Suppressor macrophage treated with lipopolysaccharide for 1 hour (primary cell): ENCODE measurements around the gene ERCC5.

Experiments
- DNase-seq, 3 donors: peaks; one replicate each; pipeline ENCODE4 v3.0.0-alpha.2; 2020 to 2022

Gene ERCC5

DNA sequence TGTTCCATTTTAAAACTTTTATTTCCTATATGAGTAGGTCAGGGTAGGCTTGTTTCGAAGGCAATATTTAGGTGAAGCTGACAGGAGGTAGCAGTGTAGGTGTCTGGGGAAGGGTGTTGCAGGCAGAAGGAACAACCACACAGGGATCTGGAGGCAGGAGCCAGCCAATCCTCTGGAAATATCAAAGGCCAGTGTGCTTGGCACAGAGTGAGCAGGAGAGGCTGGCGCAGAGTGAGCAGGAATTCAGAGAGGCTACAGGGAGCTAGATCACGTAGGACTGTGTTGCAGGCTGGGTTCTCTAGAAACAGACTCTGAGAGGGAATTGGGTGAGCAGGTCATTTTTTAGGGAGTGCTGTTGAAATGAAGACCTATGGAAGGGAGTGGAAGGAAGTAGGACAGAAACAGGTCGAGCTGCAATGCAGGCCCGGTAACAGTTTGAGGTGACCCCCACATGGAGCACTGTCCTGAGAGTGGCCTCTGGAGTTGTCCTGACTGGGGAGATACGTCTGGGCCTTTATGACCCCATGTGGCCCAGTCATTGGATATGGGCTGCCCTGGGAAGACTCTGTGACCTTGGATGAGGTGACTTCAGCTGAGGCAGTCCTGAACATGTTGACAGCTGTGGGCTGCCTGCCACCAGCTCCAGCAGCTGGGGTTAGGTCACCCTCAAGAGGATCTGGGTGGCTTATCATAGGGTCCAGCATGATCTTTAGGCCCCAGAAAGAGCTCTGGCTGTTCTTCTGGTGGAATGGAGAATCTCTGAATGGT, 51.7 kb downstream of the ERCC5 start:
- DNase-seq, result no peak

DNA sequence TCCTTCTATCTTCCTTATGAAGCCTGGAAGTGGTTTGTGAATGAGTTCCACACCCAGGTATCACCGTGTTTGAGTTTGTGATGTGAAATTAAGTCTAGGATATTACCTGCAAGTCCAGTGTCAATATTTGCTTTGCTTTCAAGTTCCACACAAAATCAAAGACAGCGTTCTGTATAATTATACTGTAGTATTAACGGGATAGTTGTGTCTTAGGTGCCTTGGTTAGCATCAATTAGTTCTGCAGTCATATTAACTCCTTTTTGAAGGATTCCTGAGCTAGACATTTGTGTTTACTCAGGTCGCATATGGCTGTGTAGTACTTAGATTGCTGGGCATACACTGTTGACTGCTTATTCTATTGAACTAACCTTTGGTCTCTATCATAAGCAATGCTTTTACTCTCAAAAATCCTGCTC, 54.4 kb downstream of the ERCC5 start:
- DNase-seq, result no peak

DNA sequence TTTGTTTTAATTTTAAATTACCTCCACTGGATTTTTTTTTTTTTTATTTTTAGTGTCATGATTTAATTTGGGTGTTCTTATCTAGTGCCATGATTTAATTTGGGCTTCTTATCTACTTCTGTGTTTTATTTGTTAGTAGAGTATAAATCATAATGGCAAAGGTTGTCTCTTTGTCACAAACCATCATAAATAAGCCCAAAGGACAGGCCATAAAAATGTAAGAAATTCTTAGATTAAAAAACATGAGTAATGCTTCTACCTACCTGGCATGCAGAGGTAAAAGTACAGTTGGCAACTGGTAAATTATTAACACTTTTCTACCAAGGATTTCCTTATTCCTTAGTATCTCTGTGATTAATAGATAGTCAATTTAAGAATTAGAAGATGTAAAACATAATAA, 55.2 kb downstream of the ERCC5 start:
- no peak for DNase-seq

DNA sequence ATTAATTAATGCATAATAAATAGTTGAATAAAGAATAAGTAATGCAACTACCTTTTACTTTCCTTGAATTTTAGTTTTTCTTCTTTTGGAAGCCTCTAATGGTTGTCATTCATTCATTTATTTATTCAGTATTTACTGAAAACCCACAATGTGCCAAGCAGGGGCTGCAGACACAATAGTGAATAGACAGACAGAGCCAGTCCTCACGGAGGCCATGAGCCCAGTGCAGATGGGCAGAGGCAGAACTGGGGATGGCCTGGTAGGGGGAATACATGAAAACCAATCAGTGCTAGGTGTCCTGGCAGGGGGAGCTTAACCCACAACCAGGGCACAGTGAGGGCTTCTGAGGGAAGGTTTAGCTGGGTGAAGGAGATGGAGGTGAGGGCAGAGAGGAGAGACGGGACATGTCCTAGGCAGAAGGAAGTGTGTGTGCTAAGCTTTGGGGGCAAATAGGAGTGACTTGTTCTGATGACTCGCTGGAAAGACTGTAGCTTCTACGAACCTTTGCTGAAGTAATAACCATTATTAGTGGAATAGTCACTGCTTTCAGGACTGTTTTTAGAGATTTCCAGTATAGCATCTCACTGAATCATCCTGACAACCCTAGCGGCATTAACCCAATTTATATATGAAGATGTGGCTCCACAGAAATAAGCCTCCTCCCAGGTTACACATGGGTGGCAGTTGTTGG, 55.9 kb downstream of the ERCC5 start:
- no peak for DNase-seq

DNA sequence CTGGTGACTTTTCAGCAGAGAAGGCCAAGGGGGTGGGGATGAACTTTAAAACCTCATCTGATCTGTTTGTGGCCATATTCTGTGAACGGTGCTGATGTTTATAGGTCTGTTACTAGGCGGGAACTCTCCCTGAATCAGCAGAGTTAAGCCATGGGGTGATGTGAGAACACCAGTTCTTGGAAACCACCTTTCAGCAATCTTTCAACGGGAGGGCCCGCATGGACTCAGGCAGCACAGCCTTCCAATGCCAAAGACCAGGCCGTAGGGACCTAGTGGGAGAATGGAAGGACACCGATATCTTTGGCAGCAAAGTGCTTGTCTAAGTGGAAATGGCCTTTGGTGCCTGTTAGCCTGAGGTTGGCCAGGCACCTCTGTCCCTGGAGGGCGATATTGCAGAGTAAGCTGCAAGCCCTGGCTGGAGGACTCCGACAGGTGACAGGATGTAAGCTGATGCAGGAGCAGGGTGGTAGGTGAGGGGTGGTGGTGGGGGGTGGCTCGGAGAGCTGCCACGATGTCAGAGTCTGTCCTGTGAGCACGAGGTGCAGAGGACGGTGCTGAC, 57.0 kb downstream of the ERCC5 start:
- DNase-seq, result no peak

DNA sequence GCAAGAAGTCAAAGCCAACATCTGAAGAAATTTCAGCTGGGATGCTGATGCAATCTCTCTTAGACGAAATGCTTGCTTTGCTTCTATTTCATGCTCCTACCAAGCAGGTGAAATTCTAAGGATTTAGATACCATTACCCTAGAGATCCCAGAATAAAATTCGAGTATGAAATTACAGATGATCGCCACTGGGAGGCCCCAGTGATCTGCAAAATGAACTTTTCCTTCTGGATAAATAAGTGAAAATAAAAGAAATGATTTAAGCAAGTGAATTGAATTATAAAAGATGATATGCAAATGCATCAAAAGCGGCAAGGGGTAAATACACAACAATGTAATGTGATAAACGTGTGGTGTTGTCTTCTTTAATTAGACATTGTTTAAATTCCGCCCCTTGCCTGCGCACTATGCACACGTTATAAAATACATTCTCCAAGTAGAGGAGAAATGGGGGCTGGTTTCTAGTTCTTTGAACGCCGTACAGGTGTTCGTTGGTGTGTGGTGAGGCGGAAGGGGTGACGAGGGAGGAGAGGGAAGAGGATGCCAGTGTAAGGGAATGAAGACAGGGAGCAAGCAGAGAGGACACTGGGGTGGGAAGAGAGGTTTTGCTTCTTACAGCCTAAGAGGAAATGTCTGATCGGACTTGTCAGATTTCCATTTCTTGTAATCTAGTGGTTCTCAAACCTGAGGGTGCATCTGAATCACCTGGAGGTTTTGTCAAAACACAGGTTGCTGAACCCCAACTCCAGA, 58.0 kb downstream of the ERCC5 start:
- peak in 2 of 3 donors; percentile 5 to 16 for DNase-seq

DNA sequence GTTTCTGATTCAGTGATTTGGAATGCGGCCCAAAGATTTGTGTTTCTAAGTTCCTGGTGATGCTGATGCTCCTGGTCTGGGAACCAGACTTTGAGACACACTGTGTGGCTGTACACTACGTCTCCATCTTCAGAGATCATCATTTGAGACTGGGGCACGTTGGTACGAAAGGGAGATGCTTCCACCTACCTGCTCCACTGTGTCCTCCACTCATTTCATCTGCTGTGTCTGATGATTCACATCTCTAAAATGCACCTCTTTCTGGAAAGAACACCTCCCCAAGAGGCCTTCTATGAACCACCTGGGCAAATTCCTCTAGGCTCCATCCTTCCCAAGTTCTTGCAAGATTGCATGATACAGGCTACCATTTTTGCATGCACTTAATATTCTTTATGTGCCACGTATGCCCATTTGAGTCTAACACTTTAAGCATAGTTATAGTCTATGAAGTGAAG, 58.6 kb downstream of the ERCC5 start:
- no peak for DNase-seq

DNA sequence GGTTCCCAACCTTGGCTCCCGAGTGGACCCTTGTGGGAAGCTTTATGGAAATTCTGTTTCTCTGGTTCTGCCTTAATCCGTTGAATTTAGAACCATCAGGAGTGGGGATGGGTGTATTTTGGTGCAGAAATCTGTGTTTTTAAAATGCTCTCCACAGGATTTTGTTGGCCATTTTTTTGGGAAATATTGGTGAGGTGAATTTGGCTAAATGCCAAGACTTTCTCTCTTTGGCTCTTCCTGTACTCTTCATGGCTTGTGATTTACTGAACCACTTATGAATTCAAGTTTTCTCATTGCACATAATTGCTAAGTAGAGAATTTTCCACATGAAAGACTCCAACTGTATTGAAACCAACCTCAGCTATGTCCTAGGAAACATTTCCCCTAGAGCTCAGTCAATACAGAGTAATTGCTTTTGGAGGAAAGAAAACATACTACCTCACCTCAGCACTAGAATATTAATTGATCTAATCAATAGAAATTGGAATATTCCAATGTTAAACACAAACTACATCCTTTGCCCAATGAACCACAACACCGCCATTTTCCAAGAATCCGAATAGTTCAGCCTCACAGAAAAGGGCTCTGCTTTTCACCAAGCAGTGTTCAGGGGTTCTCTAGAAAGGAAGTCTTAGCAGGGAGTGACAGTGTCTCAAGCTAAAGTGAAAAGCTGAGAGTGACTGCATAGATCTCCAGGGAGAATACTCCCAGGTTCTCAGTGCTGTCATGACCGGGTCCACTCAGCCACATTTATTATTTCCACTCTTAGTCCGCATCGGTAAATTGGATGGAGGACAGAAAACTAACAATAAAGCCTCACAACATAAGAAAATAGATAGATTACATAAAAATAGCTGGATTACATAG, 60.3 kb downstream of the ERCC5 start:
- no peak for DNase-seq

DNA sequence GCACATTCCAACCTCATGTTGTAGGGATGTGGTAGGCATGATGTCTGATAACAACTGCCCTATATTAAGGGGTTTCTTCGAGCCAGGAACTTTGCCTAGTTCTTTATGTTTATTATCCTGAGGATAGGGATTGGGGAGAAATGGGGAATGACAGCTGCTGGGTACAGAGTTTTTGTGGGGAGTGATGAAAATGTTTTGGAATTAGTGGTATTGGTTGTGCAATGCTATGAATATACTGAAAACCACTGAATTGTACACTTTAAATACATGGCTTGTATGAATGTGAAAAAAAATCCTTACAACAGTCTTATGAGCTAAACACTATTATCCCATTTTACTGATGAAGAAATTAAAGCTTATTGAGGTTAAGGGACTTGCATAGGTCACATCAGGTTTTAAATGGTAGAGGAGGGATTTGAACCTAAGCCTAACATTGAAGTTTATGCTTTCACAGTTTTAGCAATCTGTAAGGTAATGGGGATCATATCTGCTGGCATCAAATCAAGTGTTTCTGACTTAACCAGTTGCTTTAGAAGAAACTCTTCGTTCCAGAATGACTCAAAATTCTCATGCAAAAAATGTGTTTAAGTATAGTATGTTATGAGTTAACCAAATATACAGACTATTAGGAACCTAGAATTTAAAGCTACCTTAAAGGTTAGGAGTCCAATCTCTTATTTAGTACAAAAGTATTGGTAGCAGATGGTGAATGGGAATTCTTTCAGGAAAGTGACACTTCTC, 61.4 kb downstream of the ERCC5 start:
- DNase-seq, result no peak

DNA sequence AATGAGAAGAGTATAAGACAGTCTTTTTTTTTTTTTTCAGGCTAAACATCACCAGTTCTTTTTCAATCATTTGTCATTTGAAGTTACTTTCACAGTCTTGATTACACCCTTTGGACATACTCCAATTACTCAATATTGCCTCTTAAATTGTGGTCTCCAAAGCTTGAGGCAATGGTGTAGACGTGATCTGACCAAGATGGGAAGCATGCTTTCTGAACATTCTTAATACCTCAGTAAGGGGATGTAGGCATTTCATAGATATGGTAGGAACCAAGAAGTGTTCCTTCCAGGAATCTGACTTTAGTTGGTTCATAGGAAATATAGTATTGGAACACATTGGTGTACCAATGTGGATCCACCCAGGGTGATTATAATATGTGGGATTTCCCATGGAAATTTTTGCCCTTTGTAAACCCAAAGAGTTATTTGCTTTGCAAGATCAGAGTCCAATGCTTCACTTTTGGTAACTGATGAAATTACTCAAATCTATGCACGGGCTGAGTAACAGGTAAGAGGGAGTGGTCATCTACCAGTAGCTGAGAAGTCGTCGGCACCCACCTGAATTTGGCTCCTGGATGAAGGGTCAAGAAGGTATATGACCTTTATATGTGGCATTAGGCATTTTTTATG, 62.2 kb downstream of the ERCC5 start:
- DNase-seq, result no peak

DNA sequence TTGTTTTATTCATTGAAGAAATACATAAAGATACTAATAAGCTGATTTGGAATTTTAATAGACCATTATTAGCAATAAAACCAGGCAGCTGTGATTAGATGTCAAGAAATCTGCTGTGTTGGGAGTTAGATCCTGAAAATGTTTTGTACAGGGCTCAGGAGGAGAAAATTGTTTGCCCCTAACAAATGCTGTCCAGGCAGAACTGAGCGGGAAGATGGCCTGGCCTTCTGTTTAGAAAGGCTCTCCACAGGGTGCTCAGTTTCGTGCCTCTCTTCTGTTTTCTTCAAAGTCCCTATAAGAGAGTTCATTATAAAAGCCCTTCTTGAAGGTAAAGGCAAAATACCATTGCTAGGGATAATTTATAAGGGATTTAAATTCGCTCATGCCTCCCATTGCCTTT, 64.1 kb downstream of the ERCC5 start:
- DNase-seq, result no peak

DNA sequence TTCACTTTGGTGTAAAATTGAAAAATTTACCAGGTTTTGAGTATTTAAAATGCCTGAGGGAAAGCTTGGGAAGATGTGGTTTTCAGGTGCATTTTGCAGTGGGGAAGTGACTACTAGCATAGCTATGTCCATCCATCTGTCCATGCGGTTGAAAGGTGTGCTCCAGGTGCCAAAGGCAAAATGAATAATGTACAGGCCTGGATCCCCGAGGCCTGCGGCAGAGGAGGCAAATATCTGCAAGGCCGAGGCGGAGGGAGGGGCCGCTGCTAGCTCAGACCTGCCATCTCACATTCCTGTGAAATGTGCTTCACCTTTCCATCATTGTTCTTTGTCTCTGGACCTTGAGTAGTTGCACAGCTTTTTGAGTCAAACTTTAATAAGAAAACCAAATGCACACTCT, 65.5 kb downstream of the ERCC5 start:
- DNase-seq, result no peak

DNA sequence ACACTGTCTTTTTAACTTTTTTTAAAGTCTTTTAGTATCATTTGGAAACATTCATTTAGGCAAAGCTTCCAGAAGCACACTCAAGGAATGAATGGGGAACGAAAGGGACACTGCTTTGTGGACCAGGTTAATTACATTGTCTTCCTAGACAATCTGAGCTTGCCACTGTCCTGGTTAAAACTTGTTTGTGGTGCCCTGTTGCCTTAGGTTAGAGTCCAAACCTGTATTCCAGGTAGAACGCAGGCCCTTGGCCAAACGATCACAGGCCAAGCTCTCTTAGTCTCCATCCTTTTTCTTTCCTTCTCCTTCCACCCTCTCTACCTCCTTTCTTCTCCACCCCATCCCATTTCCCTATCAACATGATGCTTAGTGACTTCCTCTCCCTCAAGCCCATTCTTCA, 66.8 kb downstream of the ERCC5 start:
- no peak for DNase-seq

DNA sequence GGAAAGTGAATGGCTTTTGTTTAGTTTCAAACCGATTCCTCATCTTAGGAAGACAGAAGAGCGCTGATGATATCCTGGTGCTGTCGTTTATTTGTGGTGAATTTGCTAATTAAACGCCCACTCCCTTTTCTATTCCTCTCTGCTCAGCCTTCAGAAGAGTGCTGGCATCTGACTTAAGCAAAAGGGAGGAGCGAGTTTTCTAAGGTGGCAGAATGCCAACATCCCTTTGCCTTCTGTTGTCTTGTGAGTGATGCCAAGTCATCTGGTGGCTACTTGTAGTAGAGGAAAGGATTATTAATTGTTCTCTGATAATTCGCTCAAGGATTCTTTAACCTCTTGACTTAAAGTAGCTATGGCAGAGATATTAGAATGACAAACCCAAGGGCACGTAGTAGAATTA, 68.1 kb downstream of the ERCC5 start:
- DNase-seq, result peak in 1 of 3 donors; percentile 3

DNA sequence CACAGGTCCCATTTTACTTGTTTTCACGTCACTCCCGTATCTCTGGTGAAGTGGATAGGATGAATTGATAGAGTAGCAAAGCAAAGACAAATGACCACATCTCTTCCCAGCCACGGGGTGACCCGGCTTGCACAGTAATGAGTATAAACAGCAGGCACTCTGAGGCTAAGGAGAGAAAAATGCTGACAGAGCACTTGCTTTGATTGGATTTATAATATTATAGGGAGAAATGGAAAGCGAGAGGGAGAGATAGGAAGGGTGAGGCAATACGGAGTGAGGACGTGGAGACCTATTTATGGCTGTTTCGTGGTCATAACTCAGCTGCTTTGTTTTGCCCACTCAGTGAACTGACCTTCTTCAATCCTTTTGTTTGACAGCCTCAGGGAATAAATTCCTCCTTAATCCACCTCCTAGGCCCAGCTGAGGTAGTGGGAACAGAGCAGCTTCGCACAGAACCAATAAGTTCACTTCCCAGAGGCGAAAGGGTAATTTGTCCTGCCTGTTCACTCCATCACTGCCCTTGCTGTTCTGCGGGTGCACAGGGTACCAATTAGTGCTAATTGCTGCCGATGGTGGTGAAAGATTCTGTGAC, 68.6 kb downstream of the ERCC5 start:
- DNase-seq, result no peak

DNA sequence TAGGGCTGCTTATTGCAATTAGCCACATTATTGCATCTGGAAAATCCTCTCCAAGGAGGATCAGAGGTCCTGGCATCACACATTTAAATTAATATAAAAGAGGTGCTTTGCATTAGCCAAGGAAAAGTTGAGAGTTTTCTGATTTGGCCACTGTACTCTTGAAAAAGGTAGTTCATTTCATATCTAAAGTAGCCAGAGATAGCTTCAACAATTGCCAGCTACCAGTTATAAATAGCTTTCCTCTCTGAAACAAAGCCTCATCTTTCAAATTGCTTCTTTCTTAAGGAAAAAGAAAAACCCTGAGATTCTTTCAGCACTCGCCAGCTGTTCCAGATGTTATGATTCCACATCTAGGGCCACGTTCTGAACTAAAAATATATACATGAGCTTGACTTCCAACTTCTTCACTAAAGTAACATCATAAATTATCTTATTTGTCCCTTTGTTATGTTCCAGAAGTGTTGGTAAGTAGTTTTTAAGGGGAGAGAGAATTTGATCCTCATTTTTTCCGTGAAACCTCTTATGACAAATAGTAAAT, 69.6 kb downstream of the ERCC5 start:
- no peak for DNase-seq

DNA sequence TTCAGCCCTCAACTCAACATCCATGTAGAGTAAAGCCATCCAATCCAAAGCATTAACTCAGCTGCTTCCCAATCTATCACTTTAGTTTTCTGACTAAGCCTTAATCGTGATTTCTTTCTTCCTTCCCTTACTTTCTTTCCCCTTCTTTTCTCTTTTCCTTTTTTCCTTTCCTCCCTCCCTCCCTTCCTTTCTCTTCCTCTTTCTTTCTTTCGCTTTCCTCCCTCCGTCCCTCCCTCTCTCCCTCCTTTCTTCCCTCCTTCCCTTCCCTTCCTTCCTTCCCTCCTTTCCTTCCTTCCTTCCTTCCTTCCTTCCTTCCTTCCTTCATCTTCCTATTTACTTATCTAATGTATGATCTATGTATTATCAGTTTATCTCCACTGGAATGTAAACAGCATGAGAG, 71.2 kb downstream of the ERCC5 start:
- DNase-seq, result no peak

DNA sequence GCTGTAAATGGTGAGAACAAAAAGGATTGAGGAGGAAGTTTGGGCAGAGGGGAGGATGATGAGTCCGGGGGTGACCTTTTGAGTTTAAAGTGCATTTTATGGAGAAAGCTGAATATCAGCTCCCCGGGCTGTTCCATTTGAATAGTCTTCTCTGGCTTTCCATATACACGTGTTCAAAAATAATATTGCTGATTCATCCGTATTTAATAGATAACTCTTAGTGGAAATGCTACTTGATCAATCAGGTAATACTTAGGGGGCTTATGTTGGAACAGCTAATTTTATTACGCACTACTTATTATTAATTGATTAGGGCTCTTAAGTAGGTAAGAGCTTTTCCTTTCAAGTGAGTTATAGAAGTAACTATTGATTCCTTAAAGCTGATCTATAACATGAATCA, 76.4 kb downstream of the ERCC5 start:
- DNase-seq, result no peak
